NCI-H69 (cell line): ENCODE measurements around the gene ADAM33.

Experiments used
- DNase-seq: peaks from one replicate; lab custom pipeline; 2025; lab: John Stamatoyannopoulos, UW

ADAM33 gene

GRCh38 chr20:3667434-3668037 is 14.3 kb downstream of the ADAM33 start:
- DNase-seq: no peak

GRCh38 chr20:3663858-3664257 is 18.0 kb downstream of the ADAM33 start:
- no peak for DNase-seq

GRCh38 chr20:3663031-3663701 is 18.6 kb downstream of the ADAM33 start, which contains the start of gene GFRA4:
TSS of gene GFRA4 (minus strand) at chr20:3663399. CDS start at chr20:3663399, 0 bp downstream.
- DNase-seq: peak; percentile 35

- peak; percentile 42 for DNase-seq
Measured at GRCh38 chr20:3661814-3662665, 19.8 kb downstream of the ADAM33 start.

DNA sequence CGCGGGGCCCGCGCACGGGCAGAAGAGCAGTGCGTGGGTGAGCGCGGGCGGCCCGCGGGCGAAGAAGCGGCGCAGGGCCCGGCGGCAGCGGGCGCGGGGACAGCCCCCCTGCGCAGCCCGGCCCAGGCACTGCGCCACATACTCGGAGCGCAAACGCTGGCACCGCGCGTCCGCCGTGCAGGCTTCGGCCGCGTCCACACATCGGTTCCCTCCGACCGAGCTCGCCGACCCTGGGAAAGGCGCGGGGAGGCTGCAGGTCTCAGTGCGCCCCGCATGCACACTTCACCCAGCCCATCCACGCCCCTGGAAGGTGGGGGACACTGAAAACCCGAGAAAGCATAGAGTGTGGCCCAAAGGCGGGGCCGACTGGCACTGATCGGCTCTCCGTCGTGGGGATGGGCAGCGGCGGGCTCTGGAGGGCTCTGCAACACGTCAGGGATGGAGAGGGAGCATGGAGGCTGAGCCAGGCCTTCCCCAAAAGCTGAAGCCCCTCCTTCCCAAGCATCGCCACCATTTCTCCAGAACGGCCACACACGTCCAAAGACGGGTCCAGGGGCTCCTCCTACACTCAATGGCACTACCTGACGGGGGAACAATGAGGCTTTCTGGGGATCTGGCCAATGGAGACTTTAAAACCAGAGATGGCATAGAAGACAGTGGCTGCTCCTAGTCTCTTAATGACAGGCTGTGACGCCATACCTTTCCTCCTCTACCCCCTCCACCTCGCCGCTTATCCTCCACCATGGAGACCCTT is 20.6 kb downstream of the ADAM33 start:
- peak; percentile 17 for DNase-seq

- DNase-seq: peak; percentile 25
Measured at GRCh38 chr20:3660262-3661059, 21.3 kb downstream of the ADAM33 start.

GRCh38 chr20:3659492-3660261 is 22.1 kb downstream of the ADAM33 start:
- DNase-seq: no peak

DNA sequence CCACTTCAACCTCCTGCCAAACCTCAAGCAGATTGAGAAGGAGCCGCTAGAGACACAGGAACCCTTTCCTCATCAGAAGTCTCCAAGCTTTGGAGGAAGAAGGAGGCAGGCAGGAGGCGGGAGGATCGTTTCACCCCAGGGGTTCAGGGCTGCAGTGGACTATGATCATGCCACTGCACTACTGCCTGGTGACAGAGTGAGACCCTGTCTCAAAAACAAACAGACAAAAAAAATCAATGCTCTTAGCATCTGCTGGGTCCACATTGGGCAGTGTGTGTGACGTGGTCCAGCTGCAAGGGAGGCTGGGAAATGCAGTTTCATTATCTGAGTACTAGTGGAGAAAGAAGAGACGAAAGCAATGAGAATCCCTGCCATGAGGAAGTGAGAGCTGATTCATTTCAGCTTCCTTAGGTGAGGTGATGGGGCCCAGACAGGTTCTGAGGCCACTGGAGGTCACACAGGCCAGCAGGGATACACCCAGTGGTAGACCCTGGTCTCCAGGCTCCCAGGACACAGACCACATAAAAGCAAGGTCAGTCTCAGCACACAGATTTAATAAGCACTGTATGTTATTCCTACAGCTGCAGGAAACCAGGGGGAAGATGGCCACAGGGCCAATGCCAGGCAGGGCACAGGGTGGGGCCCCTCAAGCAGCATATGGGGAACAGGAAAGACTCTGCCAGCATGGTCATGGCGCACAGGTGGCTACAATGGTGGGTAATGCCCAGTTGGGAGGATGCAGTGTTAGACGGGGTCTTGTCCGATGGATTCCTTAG is 22.9 kb downstream of the ADAM33 start:
- DNase-seq: no peak

GRCh38 chr20:3658019-3658715 is 23.6 kb downstream of the ADAM33 start:
- DNase-seq: no peak

GRCh38 chr20:3655131-3655405 is 26.7 kb downstream of the ADAM33 start:
- no peak for DNase-seq

- peak; percentile 35 for DNase-seq
Measured at GRCh38 chr20:3654326-3655130, 27.3 kb downstream of the ADAM33 start.

- no peak for DNase-seq
Measured at GRCh38 chr20:3653921-3654320, 27.9 kb downstream of the ADAM33 start.

GRCh38 chr20:3652676-3653596 is 28.9 kb downstream of the ADAM33 start:
- no peak for DNase-seq

DNA sequence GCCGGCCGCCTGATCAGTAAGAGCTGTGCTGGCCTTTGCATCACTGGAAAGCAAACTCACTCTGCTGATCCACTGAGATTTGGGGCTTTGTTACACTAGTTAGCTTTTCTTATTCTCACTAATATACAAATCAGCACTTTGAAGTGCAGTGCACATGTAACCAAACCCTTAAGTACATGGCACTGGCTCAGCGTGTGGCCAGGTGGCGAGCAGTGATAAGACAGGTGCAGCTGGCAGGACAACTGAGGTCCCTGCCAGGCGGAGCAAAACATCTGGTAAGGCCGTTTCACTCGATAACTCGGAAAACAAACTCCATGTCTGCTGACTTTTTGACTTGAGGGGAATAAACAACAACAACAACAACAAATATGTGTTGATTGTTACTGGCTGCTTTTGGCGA is 29.6 kb downstream of the ADAM33 start:
- no peak for DNase-seq

- peak; percentile 5 for DNase-seq
Measured at GRCh38 chr20:3651204-3651962, 30.4 kb downstream of the ADAM33 start.

GRCh38 chr20:3648951-3649350 is 32.9 kb downstream of the ADAM33 start:
- DNase-seq: peak; percentile 8

GRCh38 chr20:3647473-3647872 is 34.3 kb downstream of the ADAM33 start:
- DNase-seq: no peak
